GM18868 (cell line): ENCODE results near the gene RAET1G.

Experiments
- ATAC-seq: cut with Tn5 transposase; IDR thresholded peaks from one replicate; pipeline ENCODE4 v1.9.1; 2021; ENCODE audit warnings: mild to moderate bottlenecking, moderate library complexity; ENCODE audit not compliant: unreplicated experiment

The RAET1G gene

DNA sequence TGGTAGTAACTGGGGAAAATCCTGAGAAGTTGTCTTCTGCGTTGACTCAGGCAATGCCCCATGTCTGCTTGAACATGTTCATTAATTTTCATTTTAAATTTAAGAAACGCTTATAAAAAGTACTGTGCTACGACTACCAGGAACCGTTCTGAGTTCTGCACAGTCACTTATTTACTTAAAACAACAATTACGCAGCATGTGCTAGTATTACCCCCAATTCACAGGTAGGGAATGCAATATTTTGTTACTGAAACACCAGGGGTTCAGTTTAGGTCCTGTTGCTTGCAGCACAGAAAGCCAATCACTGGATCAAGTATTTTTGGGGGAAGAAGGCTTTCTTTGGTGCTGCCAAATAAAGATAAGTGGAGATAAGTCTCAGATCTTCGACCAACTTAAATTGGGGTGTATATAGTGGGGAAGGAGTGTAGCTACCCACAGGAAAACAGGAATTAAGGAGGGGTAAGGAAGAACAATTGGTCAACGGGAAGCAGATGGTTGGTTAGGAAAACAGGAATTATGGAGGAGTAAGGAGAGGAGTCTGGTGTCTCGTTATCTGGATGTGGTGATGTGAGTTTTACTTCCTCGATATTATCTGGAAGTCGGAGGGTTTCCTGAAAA, 53.5 kb downstream of the RAET1G start:
- ATAC-seq = no peak

DNA sequence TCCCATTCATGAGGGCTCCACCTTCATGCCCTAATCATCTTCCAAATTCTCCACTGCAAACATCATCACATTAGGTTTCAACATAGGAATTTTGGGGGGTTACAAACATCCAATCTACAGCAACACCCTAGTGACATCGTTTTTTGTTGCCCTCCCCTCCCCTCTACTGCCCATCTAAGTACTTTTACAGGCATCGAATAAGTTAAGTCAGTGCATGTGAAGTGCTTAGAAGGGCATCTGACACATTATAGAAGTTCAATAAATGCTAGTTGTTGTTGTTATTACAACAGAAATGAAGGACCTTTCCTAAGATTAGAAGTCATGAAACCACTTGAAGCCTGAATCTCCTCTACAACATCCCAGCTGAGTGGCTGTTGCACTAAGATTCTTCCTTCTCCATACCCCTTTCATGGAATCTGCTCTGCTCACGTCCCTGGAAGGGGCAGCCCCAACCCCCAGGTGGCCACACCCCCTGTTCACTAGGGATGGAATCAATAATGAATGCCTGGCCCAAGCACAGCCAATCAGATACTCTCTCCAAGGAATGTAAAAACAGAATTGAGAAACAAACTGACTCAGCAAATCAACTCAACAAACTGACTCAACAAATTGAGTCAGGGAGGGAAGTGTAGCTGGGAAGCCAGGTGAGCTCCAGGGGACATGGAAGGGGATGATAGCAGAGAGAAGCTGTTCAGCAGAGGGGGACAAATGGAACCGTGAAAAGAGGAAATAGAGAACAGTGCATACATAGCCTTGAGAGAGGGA, 54.9 kb downstream of the RAET1G start:
- no peak for ATAC-seq
